Cerebellar nuclear complex (tissue), 1 donor: Measurements from ENCODE around the gene GNG2.

Source experiments
- DNase-seq, 2 experiments: peaks; one replicate each; lab custom pipeline; 2025; lab: John Stamatoyannopoulos, UW

GNG2 gene

GRCh38 chr14:51860164-51860824, at the start of gene GNG2:
TSS of gene GNG2 (plus strand) at chr14:51860612. CDS start at chr14:51950679, 90,067 bp downstream.
- peak in 1 of 2 experiments; percentile 11 for DNase-seq

GRCh38 chr14:51811706-51812105, 48.7 kb upstream of the GNG2 start:
- no peak for DNase-seq

DNA sequence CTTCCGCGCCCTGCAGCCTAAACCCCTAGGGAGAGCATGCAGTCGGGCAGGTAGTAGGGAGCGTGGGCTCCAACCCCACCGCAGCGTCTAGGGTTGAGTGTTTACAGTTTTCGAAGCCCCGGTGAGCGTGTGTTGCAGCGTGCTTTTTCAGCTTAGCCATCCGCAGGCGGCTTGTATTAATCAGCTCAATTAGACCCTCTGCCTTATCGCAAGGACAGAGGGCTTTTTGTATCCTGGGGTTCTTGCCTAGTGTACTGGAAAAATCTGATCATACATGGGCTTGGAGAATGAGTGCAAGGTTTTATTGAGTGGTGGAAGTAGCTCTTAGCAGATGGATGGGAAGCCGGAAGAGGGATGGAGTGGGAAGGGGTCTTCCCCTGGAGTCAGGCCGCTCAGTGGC, 44.4 kb upstream of the GNG2 start:
- DNase-seq = no peak

- DNase-seq = no peak
Observed at GRCh38 chr14:51817326-51817725, 43.1 kb upstream of the GNG2 start.

DNA sequence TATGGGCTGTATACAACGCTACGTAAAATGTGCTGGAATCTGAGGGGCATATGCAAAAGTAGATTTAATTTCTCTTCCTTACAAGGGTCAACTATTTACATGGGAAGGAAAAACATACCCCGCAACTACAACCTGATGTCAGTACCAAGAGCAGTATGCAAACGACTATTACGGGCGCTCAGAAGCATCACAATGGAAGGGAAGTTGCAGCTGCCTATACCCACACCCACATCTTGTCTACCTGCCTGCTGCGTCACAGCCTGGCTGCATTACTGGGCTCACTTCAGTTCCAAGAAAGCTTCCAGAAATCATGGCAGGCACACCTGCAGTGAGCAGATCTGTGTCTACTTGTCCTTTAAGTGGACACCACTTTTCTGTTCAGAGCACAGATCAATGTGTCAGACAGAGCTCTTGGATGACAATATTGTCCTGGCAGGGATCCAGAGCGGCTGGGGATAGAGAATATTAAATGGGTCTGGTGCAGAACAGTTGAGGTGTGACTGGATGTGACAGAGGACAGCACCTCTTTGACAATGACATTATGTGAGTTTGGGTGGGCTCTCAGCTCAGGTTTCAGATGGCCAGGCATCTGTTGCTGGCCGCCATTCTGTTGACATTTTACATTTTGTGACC, 41.5 kb upstream of the GNG2 start:
- DNase-seq = no peak

DNA sequence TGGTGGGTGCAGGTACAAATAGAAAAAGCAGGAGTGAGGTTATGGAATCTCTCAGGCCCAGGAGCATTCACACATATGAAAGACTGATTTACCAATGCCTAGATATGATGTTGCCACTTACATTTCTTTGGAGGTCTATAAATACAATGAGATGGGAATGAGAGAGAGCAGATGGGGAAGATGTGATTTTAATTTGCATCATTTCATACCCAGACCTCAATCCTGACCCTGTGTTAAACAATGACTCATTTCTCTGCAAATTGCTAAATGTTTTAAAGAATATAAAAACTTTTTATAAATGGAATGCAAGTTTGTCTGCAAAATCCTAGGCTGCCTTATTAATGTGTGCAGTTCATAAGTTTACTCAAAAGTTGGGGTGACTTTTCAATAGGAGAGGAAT, 38.6 kb upstream of the GNG2 start:
- no peak for DNase-seq

DNA sequence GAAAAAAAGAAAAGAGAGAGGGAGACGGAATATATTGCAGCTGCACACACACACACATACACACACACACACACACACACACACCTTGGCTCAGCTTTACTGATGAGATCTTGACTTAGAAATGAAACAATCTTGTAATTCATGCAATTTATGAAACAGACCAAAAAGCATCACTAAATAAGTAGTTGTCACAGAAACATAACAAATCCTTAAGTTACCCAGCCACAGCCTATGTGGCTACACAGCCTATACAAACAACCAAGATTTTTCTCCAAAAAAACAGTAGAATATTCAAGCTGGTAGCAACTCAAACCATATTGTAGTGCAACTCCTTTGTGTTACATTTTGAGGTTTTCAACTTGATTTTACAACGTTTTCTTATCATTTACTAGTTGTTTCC, 37.9 kb upstream of the GNG2 start:
- no peak for DNase-seq

DNA sequence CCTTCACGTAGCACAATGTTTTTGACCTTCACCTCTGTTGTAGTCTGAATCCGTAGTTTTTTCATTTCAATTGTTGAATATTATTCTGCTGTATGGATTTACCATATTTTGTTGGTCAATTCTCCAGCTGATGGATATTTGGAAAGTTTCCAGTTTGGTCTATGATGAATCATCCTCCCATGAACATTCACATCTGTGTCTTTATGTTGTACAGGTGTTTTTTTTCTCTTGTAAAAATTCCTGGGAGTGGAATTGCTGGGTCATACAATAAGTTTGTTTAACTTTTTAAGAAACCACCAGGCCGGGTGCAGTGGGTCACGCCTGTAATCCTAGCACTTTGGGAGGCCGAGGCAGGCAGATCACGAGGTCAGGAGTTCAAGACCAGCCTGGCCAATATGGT, 36.7 kb upstream of the GNG2 start:
- no peak for DNase-seq

DNA sequence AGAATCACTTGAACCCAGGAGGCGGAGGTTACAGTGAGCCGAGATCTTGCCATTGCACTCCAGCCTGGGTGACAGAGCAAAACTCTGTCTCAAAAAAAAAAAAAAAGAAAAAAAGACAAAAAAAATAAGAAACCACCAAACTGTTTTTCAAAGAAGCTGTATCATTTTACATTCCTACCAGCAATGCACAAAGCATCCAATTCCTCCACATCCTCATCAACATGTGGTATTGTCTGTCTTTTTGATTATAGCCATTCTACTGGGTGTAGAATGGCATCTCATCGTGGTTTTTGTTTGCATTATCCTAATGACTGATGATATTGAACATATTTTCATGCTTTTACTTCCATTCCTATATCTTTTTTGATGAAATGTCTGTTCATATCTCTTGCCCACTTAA, 36.2 kb upstream of the GNG2 start:
- DNase-seq = no peak

GRCh38 chr14:51825926-51826325, 34.5 kb upstream of the GNG2 start:
- DNase-seq = no peak

- DNase-seq = no peak
Observed at GRCh38 chr14:51828017-51828797, 32.2 kb upstream of the GNG2 start.

DNA sequence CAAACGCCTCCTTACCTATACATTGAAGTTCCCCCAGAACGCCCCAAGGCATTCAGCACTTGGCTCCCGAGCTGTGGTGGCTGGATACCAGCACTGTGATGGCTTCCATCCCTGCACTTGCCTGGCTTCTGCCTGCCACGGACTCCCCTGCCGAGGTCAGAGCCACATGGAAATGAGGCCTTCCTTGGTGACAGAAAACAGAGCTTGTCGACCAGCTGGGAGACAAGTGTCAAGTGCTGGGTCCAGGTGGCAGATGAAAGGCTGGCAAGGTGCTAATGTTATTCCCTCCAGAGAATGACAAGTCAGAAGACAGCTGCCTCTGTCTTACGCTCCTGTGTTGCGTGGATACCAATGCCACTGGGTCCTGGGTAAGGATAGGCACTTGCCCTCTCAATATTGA, 26.2 kb upstream of the GNG2 start:
- no peak for DNase-seq

GRCh38 chr14:51836417-51836816, 24.0 kb upstream of the GNG2 start:
- no peak for DNase-seq

DNA sequence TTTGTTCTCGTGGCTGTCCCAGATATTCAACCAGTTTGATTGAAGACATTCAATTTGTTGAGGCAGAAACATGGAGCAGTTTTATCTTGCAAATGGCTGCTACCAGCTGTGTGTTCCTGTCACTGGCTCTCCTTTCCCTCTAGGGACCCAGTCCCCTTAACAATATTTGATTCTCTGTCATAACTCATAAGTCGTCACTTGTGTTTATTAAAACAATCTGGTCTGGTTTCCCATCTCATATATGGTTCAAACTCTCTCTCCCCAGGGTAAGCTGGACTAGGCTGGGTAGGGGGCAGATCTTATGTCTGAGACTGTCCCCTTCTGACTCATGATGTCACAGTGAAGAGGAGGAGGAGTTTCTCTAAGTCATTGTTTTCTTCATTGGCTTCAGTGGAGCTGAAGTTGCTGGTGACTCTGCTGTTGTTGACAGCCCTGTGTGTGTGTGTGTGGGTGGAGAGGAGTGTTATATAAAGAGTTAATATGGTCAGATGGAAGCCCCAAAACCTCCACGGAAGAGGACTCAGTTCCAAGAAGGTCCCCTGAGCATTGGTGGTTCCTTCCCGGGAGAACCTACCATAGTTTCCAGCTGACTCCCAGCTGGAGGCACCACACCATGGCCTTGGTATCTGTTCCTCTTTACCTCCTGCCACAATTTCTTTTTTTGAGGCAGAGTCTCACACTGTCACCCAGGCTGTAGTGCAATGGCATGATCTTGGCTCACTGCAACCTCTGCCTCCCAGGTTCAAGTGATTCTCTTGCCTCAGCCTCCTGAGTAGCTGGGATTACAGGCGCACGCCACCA, 16.1 kb upstream of the GNG2 start:
- no peak for DNase-seq

DNA sequence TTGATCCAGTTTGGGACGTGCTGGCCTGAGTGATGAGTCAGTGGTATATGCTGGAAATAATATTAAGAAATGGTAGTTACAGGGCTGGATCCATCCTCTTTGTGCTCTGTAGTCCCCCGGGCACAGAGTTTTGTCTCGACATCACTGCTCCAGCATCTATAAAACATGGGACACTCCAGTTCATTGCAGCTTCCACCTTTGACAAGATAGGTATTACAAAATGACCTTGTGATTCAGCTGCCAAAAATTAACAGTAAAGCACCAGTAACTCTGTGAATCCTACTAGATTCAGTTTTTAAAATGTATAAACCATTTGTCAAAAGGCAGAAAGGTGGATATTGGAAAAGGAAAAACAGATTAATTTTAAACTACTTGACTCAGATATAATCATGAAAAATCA, 14.6 kb upstream of the GNG2 start:
- no peak for DNase-seq

- DNase-seq = no peak
Observed at GRCh38 chr14:51846631-51847488, 13.6 kb upstream of the GNG2 start.

GRCh38 chr14:51847489-51847796, 13.0 kb upstream of the GNG2 start:
- no peak for DNase-seq

DNA sequence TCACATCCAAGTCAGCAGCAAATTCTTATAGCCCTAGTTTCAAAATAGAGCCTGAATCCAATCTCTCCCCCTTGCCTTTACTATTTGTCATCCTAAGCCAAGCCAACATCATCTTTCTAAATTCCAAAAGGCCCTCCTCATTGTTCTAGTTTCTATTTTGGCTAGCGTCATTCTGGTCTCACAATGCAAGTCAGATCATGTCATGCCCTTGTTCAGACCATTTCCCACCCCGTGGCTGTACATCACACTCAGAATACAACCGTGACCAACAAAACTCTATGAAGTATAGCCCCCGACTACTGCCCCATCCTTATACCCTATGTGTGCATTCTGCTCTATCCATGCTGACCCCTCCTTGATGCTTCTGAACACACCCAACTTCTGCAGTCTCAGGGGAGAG, 12.3 kb upstream of the GNG2 start:
- no peak for DNase-seq

DNA sequence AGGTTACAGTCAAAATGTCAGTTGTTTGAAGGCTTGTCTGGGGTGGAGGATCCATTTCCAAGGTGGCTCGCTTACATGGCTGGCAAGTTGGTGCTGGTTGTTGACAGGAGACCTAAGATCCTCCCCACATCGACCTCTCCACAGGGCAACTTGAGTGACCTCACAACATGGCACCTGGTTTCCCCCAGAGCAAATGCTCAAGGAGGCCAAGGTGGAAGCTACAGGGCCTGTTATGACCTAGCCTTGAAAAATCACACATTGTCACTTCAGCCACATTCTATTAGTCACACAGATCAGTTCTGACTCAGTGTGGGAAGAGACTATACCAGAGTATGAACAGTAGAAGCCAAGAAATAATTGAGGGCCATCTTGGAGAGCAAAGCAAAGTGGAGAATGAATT, 11.3 kb upstream of the GNG2 start:
- DNase-seq = no peak

GRCh38 chr14:51850651-51851050, 9.8 kb upstream of the GNG2 start:
- DNase-seq = no peak

DNA sequence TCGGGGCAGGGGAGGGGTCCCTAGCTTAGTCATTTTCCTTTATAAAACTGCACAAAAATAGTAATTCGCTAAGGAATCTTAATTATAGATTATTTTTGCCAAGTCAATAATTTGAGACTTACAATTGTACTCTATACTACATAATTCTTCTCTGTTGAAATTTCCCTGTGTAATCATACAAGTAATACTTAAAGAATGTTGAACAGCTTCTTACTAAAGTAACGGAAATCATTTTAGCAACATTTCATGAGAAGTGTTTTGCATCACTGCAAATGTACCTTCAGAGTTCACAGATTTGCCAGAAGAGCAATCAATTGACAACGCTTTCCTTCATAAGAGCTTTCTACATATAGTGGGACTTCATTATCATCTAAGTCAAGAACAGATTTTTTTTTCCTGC, 7.9 kb upstream of the GNG2 start:
- DNase-seq = no peak

- DNase-seq = no peak
Observed at GRCh38 chr14:51855234-51855633, 5.2 kb upstream of the GNG2 start.
